ENCODE data around the gene U2AF2. TPM values are rescaled to one million over a fixed set of nuclear protein-coding genes. Genes with fewer than 3 reads are reported as not detected.

Gene U2AF2
- total and polyA plus RNA-seq, 4 donors: 109 to 181 (median 132) TPM

DNA sequence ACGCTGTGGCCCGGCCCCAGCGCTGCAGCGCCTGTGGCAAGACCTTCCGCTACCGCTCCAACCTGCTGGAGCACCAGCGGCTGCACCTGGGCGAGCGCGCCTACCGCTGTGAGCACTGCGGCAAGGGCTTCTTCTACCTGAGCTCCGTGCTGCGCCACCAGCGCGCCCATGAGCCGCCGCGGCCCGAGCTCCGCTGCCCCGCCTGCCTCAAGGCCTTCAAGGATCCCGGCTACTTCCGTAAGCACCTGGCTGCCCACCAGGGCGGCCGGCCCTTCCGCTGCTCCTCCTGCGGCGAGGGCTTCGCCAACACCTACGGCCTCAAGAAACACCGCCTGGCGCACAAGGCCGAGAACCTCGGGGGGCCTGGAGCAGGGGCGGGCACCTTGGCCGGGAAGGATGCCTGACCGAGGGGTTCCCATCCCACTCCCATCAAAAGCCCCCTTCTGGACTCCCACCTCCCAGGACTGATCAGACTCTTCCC lies 38.4 kb upstream of the U2AF2 start:
- DNase-seq: no peak
- no peak overlapping the region for H3K4me3 ChIP-seq
- H3K36me3 ChIP-seq (ENCODE audit: control insufficient read depth in 4 of 4, insufficient read depth in 4 of 4, low read length in 4 of 4): peaks cover 11 to 49% (median 16%) of the 10 kb centered on the region in 4 donors
- H3K4me1 ChIP-seq (ENCODE audit: control insufficient read depth in 5 of 5, insufficient read depth in 5 of 5, low read length in 5 of 5): peaks cover 0 to 15% (median 11%) of the 10 kb centered on the region in 5 donors
- ATAC-seq (ENCODE audit: insufficient read depth, low FRiP score): no peak
- H3K9ac ChIP-seq (ENCODE audit: insufficient read depth in 1 of 2, low read length in 2 of 2): no peak overlapping the region
- no peaks in the 10 kb centered on the region for H3K9me3 ChIP-seq (ENCODE audit: control insufficient read depth in 4 of 4, insufficient read depth in 3 of 4, low read length in 3 of 4)
- H3K27ac ChIP-seq (ENCODE audit: low read depth in 1 of 2, low read length in 1 of 2): no peak overlapping the region
- no peaks in the 10 kb centered on the region for H3K27me3 ChIP-seq (ENCODE audit: control insufficient read depth in 3 of 3, insufficient read depth in 3 of 3, low read length in 2 of 3)
- 98% methylated on average over 37 to 38 of the region's 38 CpGs for WGBS, 2 donors
- TF ChIP-seq, protein P1, sequence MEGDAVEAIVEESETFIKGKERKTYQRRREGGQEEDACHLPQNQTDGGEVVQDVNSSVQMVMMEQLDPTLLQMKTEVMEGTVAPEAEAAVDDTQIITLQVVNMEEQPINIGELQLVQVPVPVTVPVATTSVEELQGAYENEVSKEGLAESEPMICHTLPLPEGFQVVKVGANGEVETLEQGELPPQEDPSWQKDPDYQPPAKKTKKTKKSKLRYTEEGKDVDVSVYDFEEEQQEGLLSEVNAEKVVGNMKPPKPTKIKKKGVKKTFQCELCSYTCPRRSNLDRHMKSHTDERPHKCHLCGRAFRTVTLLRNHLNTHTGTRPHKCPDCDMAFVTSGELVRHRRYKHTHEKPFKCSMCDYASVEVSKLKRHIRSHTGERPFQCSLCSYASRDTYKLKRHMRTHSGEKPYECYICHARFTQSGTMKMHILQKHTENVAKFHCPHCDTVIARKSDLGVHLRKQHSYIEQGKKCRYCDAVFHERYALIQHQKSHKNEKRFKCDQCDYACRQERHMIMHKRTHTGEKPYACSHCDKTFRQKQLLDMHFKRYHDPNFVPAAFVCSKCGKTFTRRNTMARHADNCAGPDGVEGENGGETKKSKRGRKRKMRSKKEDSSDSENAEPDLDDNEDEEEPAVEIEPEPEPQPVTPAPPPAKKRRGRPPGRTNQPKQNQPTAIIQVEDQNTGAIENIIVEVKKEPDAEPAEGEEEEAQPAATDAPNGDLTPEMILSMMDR (IDR thresholded peaks at IDR 0.05; ENCODE audit: control extremely low read depth, extremely low read depth): no peak

DNA sequence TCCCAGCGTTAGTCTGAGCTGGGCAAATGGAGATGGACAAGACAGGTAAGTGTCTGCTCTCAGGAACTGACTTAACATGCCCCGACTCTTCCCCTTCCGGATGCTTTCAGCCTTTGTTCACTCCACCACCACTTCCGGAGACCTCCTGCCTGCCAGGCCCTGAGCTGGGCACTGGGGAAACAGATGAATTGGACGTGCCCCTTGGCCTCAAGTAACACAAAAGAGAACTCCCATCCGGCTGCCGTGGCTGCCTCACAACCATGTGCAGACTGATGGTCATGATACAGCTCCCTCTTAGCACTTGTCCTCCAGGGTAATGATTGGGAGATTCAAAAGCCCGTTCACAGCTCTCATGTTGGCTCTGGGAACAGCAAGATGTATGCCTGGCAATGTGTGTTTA lies 37.4 kb upstream of the U2AF2 start:
- H3K27ac ChIP-seq (ENCODE audit: low read depth in 1 of 2, low read length in 1 of 2): no peak overlapping the region
- no peak overlapping the region for H3K4me3 ChIP-seq

DNA sequence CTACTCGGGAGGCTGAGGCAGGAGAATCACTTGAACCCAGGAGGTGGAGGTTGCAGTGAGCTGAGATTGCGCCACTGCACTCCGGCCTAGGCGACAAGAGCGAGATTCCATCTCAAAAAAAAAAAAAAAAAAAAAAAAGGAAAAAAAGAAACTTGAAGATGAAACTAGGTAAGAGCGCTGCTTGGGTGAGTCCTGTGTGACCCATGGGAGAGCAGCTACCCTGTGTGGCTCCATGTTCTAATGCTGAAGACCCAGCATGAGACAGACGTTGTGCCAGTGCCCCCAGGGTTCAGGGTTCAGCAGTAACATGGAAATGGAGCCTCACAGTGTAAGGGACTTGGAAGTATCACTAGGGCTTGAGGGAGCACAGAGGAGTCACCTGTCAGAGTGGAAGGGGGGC lies 36.4 kb upstream of the U2AF2 start:
- TF ChIP-seq, protein P1 (IDR thresholded peaks at IDR 0.05; ENCODE audit: control extremely low read depth, extremely low read depth): no peak
- Histone ChIP-seq H3K36me3 (ENCODE audit: control insufficient read depth in 4 of 4, insufficient read depth in 4 of 4, low read length in 4 of 4) (peaks cover 11 to 58% (median 18%) of the 10 kb centered on the region in 4 donors), H3K27ac (ENCODE audit: low read depth in 1 of 2, low read length in 1 of 2) (peak overlapping the region in 1 of 2 donors; percentile 64), H3K9me3 (ENCODE audit: control insufficient read depth in 4 of 4, insufficient read depth in 3 of 4, low read length in 3 of 4) (no peaks in the 10 kb centered on the region), H3K4me1 (ENCODE audit: control insufficient read depth in 5 of 5, insufficient read depth in 5 of 5, low read length in 5 of 5) (peaks cover 0 to 17% (median 6%) of the 10 kb centered on the region in 5 donors), H3K4me3 (no peak overlapping the region), H3K27me3 (ENCODE audit: control insufficient read depth in 3 of 3, insufficient read depth in 3 of 3, low read length in 2 of 3) (no peaks in the 10 kb centered on the region), H3K9ac (ENCODE audit: insufficient read depth in 1 of 2, low read length in 2 of 2) (no peak overlapping the region)
- 80 to 86% methylated on average over 7 of the region's 7 CpGs for WGBS, 2 donors
- ATAC-seq (ENCODE audit: insufficient read depth, low FRiP score) (no peak), DNase-seq (no peak)

More for the DNA sequence above, 37.4 kb upstream of the U2AF2 start:
- peaks cover 0 to 15% (median 6%) of the 10 kb centered on the region in 5 donors for H3K4me1 ChIP-seq (ENCODE audit: control insufficient read depth in 5 of 5, insufficient read depth in 5 of 5, low read length in 5 of 5)
- WGBS, 2 donors: 81% methylated on average over 8 of the region's 8 CpGs
- TF ChIP-seq, protein P1 (IDR thresholded peaks at IDR 0.05; ENCODE audit: control extremely low read depth, extremely low read depth): no peak
- no peak for DNase-seq
- no peak overlapping the region for H3K9ac ChIP-seq (ENCODE audit: insufficient read depth in 1 of 2, low read length in 2 of 2)
- no peaks in the 10 kb centered on the region for H3K27me3 ChIP-seq (ENCODE audit: control insufficient read depth in 3 of 3, insufficient read depth in 3 of 3, low read length in 2 of 3)
- ATAC-seq (ENCODE audit: insufficient read depth, low FRiP score): no peak
- peaks cover 11 to 58% (median 18%) of the 10 kb centered on the region in 4 donors for H3K36me3 ChIP-seq (ENCODE audit: control insufficient read depth in 4 of 4, insufficient read depth in 4 of 4, low read length in 4 of 4)
- H3K9me3 ChIP-seq (ENCODE audit: control insufficient read depth in 4 of 4, insufficient read depth in 3 of 4, low read length in 3 of 4): no peaks in the 10 kb centered on the region

DNA sequence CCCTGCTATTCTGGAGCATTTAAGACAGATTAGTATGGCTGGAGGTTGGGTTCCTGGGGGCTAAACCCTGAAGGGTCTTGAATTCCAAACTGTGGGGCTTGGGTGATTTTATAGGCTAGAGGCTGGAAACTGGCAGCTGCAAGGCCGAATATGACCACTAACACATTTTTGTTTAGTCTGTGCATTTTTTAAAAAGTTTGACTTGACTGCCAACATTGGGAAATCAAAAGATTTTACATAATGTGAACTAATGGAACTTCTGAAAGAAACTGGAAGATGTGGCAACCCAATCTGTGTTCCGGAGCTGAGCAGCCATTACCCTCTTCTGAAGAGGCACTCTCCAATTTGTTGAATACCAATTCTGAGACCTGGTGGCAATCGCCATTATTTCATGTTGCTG lies 35.5 kb upstream of the U2AF2 start:
- peak overlapping the region in 1 of 2 donors; percentile 69 for H3K27ac ChIP-seq (ENCODE audit: low read depth in 1 of 2, low read length in 1 of 2)
- H3K9ac ChIP-seq (ENCODE audit: insufficient read depth in 1 of 2, low read length in 2 of 2): peak overlapping the region in 1 of 2 donors; percentile 47
- no peaks in the 10 kb centered on the region for H3K9me3 ChIP-seq (ENCODE audit: control insufficient read depth in 4 of 4, insufficient read depth in 3 of 4, low read length in 3 of 4)
- WGBS, 2 donors: 35 to 50% methylated on average over 3 of the region's 3 CpGs
- H3K36me3 ChIP-seq (ENCODE audit: control insufficient read depth in 4 of 4, insufficient read depth in 4 of 4, low read length in 4 of 4): peaks cover 11 to 50% (median 18%) of the 10 kb centered on the region in 4 donors
- H3K4me3 ChIP-seq: no peak overlapping the region
- peaks cover 3 to 23% (median 6%) of the 10 kb centered on the region in 5 donors for H3K4me1 ChIP-seq (ENCODE audit: control insufficient read depth in 5 of 5, insufficient read depth in 5 of 5, low read length in 5 of 5)
- no peaks in the 10 kb centered on the region for H3K27me3 ChIP-seq (ENCODE audit: control insufficient read depth in 3 of 3, insufficient read depth in 3 of 3, low read length in 2 of 3)
- no peak for ATAC-seq (ENCODE audit: insufficient read depth, low FRiP score)
- TF ChIP-seq, protein P1 (IDR thresholded peaks at IDR 0.05; ENCODE audit: control extremely low read depth, extremely low read depth): no peak
- DNase-seq: peak; percentile 48 to 86 (median 84)
